Fibroblast of upper back skin (primary cell): ENCODE data around the gene KIAA0513.
"Not testable (repeated sequence)": the region's sequence is repeated elsewhere in the genome, so short reads cannot be mapped to it uniquely, and the experiment has no call there.

Source experiments
- DNase-seq: peaks from one replicate; pipeline ENCODE4 v3.0.0-alpha.2; 2013

The KIAA0513 gene

DNA sequence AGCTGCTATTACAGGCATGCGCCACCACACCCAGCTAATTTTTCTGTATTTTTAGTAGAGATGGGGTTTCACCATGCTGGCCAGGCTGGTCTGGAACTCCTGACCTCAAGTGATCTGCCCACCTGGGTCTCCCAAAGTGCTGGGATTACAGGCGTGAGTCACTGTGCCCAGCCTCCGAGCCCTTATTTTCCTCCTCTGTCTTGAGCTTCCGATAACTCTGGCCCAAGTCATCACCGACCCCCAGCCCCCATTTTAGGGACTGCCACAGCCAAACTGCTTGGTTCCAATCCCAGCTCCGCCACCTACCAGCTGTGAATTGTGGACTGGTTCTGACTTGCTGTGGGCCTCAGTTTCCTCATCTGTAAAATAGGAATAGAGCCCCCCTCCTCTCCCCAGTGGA is 95.8 kb downstream of the KIAA0513 start:
- DNase-seq, result not testable (repeated sequence)

DNA sequence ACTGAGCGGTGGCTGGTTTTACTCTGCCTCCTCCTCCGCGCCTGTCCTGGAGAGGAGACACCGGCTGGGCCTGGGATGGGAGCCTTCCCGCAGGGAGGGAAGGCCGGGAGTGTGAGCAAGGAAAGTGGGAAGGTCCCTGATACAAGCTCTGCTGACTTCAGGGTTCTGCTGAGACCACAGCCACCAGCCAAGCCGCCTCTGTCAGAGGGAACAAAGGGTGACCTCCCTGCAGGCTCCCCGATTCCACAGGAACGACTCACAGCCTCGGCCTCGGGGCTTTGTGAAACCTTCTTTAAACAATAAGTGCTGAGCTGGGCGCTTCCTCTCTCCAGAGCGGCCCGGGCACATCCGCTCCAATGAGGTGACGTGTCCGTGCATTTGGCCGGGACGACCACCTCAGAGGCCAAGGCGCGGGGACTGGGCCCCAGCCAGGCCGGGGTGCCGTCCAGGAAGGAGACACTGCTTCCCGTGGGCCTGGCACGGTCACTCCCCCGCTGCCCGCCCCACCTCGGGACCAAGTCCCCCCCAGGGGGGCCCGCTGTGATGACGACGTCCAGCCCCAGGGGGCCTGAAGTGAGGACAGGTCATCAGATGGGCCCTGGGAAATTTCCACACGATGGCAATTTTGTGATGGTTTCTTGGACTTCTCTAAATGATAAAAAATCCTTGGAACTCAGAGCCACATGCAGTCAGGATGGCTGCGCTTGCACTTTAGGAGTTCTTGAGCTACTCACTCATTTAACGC is 96.5 kb downstream of the KIAA0513 start:
- DNase-seq, result peak; percentile 67

DNA sequence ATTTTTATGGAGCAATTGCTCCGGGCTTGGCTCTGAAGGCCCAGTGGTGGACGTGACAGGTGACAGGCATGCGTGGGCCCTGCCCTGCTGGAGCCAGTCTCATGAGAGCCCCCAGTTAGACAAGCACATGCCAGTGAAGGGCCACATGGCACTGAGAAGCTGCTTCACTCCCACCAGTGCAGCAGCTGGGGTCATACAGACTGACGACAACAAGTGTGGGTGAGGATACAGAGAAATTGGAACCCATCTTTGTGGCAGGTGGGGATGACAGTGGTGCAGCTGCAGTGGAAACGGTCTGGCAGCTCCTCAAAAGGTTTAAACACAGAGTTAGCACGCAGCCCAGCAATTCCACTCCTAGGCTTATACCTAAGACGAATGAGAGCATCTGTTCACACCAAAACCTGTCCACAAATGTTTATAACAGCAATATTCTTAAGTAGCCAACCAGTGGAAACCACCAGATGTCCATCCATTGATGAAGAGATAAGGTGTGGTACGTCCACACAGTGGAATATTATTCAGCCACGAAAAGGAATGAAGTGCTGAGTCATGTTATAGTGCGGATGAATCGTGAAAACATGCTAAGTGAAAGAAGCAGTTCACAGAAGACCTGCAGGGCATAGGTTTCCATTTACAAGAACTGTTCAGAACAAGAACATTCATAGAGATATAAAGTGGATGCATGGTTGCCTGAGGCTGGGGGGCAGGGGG is 97.2 kb downstream of the KIAA0513 start:
- DNase-seq, result no peak

DNA sequence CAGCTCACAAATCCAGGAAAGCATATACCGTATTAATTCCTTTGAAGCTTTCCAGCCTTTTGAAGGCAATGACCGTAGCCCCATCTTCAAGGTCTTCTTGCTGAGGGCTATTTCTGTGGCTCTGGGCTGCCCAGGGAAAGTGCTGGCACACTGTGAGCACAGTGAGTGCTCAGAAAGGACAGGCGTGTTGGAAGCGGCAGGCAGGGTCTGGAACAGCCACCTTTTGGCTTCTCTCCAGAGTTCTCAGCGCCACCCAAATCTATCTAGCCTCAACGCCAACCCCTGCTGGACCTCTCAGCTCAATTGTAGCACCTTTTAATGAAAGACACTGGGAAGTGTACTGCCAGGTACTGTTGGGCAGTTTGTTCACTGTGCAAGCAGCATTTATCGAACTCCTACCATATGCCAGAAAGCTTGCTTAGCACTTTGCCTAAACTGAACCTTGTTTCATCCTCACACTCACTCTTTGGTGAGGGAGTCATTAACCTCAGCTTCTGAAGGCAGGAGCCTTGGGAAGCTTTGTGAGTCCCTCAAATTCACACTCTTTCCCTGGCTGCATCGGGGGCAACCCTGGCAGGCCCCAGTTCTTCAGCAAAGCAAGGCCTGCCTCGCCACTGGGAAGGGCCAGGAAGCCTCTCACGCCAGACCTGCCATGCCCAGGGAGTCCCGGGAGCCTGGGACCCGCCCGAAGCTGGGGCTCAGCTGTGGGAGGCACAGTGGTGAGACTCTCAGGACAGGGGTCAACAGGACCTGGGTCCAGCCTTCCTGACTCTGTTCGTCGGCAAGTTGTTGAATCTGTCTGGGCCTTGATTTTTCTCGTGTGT is 98.2 kb downstream of the KIAA0513 start:
- DNase-seq, result no peak

DNA sequence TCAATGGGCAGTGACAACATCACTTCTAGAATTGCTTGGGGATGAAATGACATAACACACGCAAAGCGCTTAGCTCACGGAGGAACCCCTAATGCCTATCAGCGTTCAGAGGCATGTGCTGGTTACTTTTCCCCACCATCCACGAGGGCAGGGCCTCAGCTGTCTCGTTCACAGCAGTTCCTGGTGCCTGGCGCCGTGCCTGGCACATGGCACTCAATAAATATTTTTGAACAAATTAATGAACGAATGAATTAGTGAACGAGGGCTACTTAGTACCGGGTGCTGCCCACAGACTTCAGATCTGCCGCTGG is 98.8 kb downstream of the KIAA0513 start:
- DNase-seq, result no peak

GRCh38 chr16:85126705-85127378 is 99.2 kb downstream of the KIAA0513 start:
- DNase-seq, result peak; percentile 85

GRCh38 chr16:85127379-85127723 is 99.8 kb downstream of the KIAA0513 start:
- no peak for DNase-seq

- DNase-seq, result no peak
Observed at GRCh38 chr16:85128079-85128837, 100.7 kb downstream of the KIAA0513 start.

DNA sequence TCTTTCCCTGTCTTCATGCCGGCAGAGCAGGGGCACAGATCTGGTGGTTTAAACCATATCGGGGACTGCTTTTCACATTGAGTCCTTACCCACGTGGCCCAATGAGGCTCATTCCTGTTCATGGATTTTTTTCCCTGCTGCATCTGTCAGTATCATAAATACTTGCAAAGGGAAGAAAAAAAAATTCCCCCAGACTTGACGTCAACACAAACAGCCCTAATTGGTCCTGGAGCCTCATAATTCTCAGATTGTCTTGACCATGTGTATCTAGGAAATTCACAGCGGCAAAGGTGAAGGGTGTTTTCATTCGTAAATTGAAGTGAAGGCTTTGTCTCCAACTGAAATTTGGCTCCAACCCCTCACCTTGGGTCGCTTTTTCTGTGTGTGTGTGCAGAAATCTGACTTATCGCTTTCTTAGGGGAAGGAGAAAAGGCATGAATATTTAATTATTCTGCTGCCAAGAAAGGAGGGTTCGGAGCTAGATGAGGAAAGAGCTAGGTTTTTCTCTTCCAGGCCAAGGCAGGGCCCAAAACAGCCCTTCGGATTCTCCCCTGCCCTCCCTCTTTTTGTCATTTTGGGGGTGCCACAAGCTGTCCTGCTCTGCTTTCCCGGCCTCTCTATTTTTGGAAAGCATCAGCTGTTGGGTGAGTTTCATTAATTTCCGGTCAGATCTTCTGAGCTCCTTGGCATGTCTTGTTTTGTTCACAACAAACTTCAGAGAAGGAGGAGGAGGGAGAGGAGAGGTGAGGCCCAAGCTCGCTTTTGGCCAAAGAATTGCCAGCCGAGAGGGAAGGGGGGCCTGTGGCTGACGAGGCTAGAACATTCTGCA is 102.5 kb downstream of the KIAA0513 start:
- peak; percentile 45 for DNase-seq

GRCh38 chr16:85130705-85131028 is 103.1 kb downstream of the KIAA0513 start:
- no peak for DNase-seq

- DNase-seq, result no peak
Observed at GRCh38 chr16:85132456-85133289, 105.1 kb downstream of the KIAA0513 start.

GRCh38 chr16:85133290-85133599 is 105.7 kb downstream of the KIAA0513 start:
- DNase-seq, result no peak

GRCh38 chr16:85134076-85134788 is 106.6 kb downstream of the KIAA0513 start:
- DNase-seq, result no peak

- no peak for DNase-seq
Observed at GRCh38 chr16:85134789-85135142, 107.2 kb downstream of the KIAA0513 start.

DNA sequence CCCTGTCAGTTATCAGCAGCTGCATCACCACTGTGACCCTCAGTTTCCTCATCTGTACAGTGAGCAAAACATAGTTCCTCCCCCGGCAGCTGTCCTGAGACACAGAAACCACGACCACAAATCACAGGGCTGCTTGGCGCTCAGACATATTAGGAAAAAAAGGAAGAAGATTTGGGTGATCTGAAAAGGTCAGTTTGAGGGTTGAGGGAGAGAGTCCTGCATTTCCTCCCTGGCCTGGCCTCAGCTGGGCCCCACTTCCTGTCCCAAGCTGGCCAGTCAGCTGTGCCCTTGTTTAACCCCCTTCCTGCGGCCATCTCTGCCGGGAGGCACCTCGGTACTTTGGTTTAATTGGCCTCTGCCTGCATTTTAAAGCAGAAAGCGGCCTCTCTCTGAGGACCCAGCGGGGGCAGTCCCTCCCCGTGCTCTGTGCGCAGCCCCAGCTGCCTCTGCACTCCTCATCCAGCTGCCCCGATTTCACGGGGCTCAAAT is 108.7 kb downstream of the KIAA0513 start:
- DNase-seq, result no peak

GRCh38 chr16:85136702-85137322 is 109.2 kb downstream of the KIAA0513 start:
- DNase-seq, result no peak

- peak; percentile 86 for DNase-seq
Observed at GRCh38 chr16:85137323-85138072, 109.9 kb downstream of the KIAA0513 start.

DNA sequence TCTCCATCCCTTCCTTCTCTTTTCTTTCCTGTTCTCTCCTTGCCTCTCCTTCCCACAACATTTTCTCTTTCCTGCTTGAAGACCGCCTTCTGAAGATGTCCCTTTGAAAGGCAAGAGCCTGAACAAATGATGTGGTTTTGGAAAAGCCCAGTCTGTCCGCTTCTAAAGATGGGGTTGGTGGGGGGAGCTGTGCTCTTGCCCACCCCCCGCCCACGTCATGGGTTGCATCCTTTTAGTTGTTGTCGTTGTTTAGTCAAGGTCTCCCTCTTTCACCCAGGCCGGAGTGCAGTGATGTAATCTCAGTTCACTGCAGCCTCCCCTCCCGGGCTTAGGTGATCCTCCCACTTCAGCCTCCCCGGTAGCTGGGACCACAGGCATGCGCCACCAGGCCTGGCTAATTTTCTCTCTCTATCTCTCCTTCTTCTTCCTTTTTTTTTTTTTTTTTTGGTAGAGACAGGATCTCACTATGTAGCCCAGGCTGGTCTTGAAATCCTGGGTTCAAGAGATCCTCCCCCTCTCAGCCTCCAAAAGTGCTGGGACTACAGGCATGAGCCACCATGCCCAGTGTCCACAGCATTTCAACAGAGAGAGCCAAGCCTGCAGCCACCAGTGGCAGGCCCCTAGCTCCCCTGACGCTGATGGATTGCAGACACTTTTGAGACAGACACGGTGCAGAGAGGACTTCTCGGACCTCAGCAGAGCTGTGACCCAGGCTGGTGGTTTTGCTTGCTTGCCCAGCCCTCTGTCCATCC is 110.7 kb downstream of the KIAA0513 start:
- no peak for DNase-seq
